ENCODE data around the gene ZNF443. TPM values are rescaled to one million over a fixed set of nuclear protein-coding genes. Genes with fewer than 3 reads are reported as not detected.

Gene ZNF443
- 1.8 and 2.5 TPM in 2 replicates for total RNA-seq

DNA sequence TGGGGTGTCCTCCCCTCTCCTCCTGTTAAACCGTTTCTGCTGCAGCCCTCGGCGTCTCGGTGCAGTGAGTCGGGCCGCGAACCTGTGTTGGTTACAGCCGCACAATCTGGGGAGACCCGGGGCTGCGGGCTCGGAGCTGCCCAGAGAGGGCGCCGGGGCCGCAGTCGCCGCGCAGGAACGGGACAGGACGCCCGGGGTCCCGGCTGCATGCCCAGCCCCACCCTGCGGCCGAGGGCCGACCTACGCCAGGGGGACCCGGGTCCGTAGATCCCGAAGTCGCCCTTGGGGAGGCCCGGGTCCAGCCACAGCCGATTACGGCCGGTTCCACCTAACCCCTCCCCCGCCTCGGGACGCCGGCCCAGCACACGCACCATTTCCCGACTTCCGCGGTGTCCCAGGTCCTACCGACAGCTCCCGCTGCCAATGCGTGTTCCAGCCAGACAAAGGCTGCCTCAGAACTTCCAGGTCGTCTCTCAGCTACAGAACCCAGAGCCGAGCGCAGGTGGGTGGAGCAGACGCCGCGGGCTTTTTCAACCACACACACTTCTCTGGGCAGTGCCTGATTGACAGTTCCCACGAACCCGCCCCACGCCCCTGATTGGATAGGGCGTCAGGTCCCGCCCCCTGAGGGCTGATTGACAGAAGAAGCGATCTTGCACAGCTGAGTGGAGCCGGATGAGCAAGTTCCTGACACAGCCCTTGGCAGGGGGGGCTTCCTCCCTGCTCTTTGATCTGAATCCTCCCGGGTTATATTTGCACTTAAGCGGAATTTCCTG is at the start of gene ZNF443:
ZNF443 (minus strand) TSS at position 481 of the 776 bp plus-strand sequence; CDS start at position 374, 107 bp downstream.

DNA sequence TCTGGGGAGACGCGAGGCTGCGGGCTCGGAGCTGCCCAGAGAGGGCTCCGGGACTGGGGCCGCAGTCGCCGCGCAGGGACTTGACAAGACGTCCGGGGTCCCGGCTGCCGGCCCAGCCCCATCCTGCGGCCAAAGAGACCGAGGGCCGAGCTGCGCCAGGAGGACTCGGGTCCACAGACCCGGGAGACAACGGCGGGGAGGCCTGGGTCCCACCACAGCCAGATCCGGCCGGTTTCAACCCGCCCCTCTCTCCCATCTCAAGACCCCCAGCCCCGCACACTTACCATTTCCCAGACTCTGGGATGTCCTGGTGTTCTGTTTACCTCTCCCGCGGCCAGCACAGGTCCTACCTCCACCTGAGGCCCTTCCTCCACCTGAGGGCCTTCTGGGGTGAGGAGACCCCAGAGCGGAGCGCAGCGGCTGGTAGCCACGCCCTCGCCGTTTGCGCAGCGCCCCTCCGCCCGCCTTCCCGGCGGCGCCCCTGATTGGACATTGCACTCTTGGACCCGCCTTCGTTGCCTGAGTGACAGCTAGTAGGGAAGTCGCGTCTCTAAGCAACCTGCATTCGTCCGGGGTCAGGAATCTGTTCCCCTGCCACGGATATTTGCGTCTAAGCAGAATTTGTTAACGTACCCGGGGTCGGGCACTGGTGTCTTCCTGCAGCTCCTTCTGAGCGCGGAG is 43.7 kb upstream of the ZNF443 start, which contains the start of gene ZNF709:
ZNF709 (minus strand) TSS at position 446 of the 681 bp plus-strand sequence; CDS start at position 287, 159 bp downstream.

DNA sequence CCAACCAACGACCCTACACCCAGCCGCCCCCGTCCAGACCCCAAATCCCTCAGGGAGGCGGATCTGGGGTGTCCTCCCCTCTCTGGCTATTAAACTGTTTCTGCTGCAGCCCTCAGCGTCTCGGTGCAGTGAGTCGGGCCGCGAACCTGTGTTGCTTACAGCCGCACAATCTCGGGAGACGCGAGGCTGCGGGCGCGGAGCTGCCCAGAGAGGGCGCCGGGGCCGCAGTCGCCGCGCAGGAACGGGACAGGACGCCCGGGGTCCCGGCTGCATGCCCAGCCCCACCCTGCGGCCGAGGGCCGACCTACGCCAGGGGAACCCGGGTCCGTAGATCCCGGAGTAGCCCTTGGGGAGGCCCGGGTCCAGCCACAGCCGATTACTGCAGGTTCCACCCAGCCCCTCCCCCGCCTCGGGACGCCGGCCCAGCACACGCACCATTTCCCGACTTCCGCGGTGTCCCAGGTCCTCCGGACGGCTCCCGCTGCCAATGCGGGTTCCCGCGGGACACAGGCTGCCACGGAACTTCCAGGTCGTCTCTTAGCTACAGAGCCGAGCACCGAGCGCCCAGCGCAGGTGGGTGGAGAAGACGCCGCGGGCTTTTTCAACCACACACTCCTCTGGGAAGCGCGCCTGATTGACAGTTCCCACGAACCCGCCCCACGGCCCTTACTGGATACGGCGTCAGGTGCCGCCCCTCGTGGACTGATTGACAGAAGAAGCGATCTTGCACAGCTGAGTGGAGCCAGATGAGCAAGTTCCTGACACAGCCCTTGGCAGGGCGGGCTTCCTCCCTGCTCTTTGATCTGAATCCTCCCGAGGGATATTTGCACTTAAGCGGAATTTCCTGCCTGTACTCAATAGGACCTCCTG is 40.0 kb downstream of the ZNF443 start, which contains the start of gene ZNF799:
ZNF799 (minus strand) TSS at position 639 of the 870 bp plus-strand sequence; CDS start at position 438, 201 bp downstream.

Other genes starting within 250 kb of the ZNF443 start
- gene ZNF44, start 146.1 kb downstream of the ZNF443 start, total RNA-seq: 10.7 and 14.2 TPM in 2 replicates
- gene ZNF563, start 107.4 kb downstream of the ZNF443 start, total RNA-seq: 4.1 and 4.6 TPM in 2 replicates
- gene ZNF442, start 75.3 kb downstream of the ZNF443 start, total RNA-seq: 6.5 and 10.5 TPM in 2 replicates
- 2.5 and 4.0 TPM in 2 replicates for gene ZNF799, start 39.8 kb downstream of the ZNF443 start, total RNA-seq
- gene ZNF709, start 43.8 kb upstream of the ZNF443 start, total RNA-seq: 2.5 and 2.6 TPM in 2 replicates
- gene ZNF564, start 110.5 kb upstream of the ZNF443 start, total RNA-seq: 7.9 and 9.3 TPM in 2 replicates
- gene ZNF490, start 169.8 kb upstream of the ZNF443 start, total RNA-seq: 5.3 and 7.5 TPM in 2 replicates
- gene ZNF791, start 169.9 kb upstream of the ZNF443 start, total RNA-seq: 14.7 and 17.7 TPM in 2 replicates
- 26.0 and 31.8 TPM in 2 replicates for gene MAN2B1, start 225.7 kb upstream of the ZNF443 start, total RNA-seq
- 8.5 and 11.5 TPM in 2 replicates for gene WDR83, start 225.8 kb upstream of the ZNF443 start, total RNA-seq
- 47.2 and 63.5 TPM in 2 replicates for gene DHPS, start 240.9 kb upstream of the ZNF443 start, total RNA-seq
- gene GNG14, start 247.0 kb upstream of the ZNF443 start, total RNA-seq: not detected in 2 replicates

Measured in aortic smooth muscle cell (primary cell).